Osteoblast (primary cell): ENCODE measurements around the gene ADAP1. TPM values are rescaled to one million over a fixed set of nuclear protein-coding genes. Genes with fewer than 3 reads are reported as not detected.

Experiments
- DNase-seq: peaks from one replicate; pipeline ENCODE4 v3.0.0; 2011; ENCODE audit warnings: low spot score, mixed read lengths; ENCODE audit not compliant: insufficient read length; ENCODE audit errors: missing footprints
- H2AFZ ChIP-seq: 2 replicates; pipeline ENCODE4 v1.6.0; 2011; ENCODE audit warnings: mild to moderate bottlenecking, low read length
- H3K27ac ChIP-seq: 2 replicates; pipeline ENCODE4 v1.5.1; 2011; ENCODE audit warnings: mild to moderate bottlenecking, low read depth, low read length, moderate library complexity
- H3K27me3 ChIP-seq: 2 replicates; pipeline ENCODE4 v1.6.0; 2012; ENCODE audit warnings: mild to moderate bottlenecking, control low read depth, inconsistent platforms, low read length, moderate library complexity; ENCODE audit not compliant: insufficient read depth
- H3K36me3 ChIP-seq: 2 replicates; pipeline ENCODE4 v1.5.1; 2011; ENCODE audit warnings: mild to moderate bottlenecking, low read length, control low read depth, moderate library complexity; ENCODE audit not compliant: insufficient read depth
- H3K4me1 ChIP-seq: 2 replicates; pipeline ENCODE4 v1.5.1; 2011; ENCODE audit warnings: mild to moderate bottlenecking, low read length, control low read depth, moderate library complexity; ENCODE audit not compliant: insufficient read depth
- H3K4me2 ChIP-seq: 2 replicates; pipeline ENCODE4 v1.6.0; 2011; ENCODE audit warnings: mild to moderate bottlenecking, low read length; ENCODE audit not compliant: insufficient read depth
- H3K4me3 ChIP-seq: fragments of 200-600 bp; sonication (generic); 3 replicates; pipeline ENCODE4 v1.5.1; 2012; ENCODE audit warnings: mild to moderate bottlenecking, low read length, inconsistent platforms; ENCODE audit not compliant: insufficient read depth
- H3K79me2 ChIP-seq: 2 replicates; pipeline ENCODE4 v1.6.0; 2012; ENCODE audit warnings: mild to moderate bottlenecking, low read length, control low read depth, inconsistent platforms; ENCODE audit not compliant: insufficient read depth
- H3K9me3 ChIP-seq: 2 replicates; pipeline ENCODE4 v1.5.1; 2011; ENCODE audit warnings: low read depth, low read length, control low read depth
- H4K20me1 ChIP-seq: 2 replicates; pipeline ENCODE4 v1.6.0; 2012; ENCODE audit warnings: mild to moderate bottlenecking, low read length, control low read depth; ENCODE audit not compliant: insufficient read depth
- CTCF ChIP-seq: IDR thresholded peaks from 2 replicates; pipeline ENCODE4 v1.5.1; 2011; ENCODE audit warnings: mild to moderate bottlenecking, low read depth, low read length, moderate library complexity; ENCODE audit errors: extremely low read depth
- total RNA-seq: library from RNA; depleted of rRNA; stranded (reverse); fragments of >200 nt; gene quantifications from 2 replicates; pipeline ENCODE4 v1.2.3, GENCODE V29; 2012

ADAP1 gene
- total RNA-seq, 1 donor, result 2.2 TPM

- TF ChIP-seq CTCF, result no peak
These were observed 32.7 kb downstream of the ADAP1 start for GRCh38 chr7:921581-922333.

GRCh38 chr7:921071-921461, 33.4 kb downstream of the ADAP1 start:
- TF ChIP-seq CTCF, result no peak

More at GRCh38 chr7:921581-922333, 32.7 kb downstream of the ADAP1 start:
- Histone ChIP-seq H3K79me2 (no peaks in the 10 kb centered on the region), H3K4me2 (no peak overlapping the region), H4K20me1 (no peaks in the 10 kb centered on the region), H3K4me3 (no peak overlapping the region), H3K36me3 (no peaks in the 10 kb centered on the region), H2AFZ (no peak overlapping the region), H3K27ac (no peak overlapping the region), H3K4me1 (peaks cover 4% of the 10 kb centered on the region), H3K27me3 (no peaks in the 10 kb centered on the region), H3K9me3 (no peaks in the 10 kb centered on the region)
- no peak for DNase-seq

GRCh38 chr7:920351-921070, 34.0 kb downstream of the ADAP1 start:
- no peak for DNase-seq
- Histone ChIP-seq H2AFZ (no peak overlapping the region), H3K79me2 (no peaks in the 10 kb centered on the region), H3K27me3 (peaks cover 5% of the 10 kb centered on the region), H3K36me3 (no peaks in the 10 kb centered on the region), H3K4me3 (no peak overlapping the region), H3K4me2 (no peak overlapping the region), H4K20me1 (no peaks in the 10 kb centered on the region), H3K9me3 (no peaks in the 10 kb centered on the region), H3K27ac (no peak overlapping the region), H3K4me1 (peaks cover 4% of the 10 kb centered on the region)
- TF ChIP-seq CTCF, result no peak

More at GRCh38 chr7:921071-921461, 33.4 kb downstream of the ADAP1 start:
- Histone ChIP-seq H3K79me2 (no peaks in the 10 kb centered on the region), H4K20me1 (no peaks in the 10 kb centered on the region), H3K36me3 (no peaks in the 10 kb centered on the region), H3K4me1 (peaks cover 4% of the 10 kb centered on the region), H3K27ac (no peak overlapping the region), H3K4me3 (no peak overlapping the region), H3K27me3 (peaks cover 5% of the 10 kb centered on the region), H3K9me3 (no peaks in the 10 kb centered on the region), H2AFZ (no peak overlapping the region), H3K4me2 (no peak overlapping the region)
- DNase-seq, result no peak

GRCh38 chr7:919924-920341, 34.5 kb downstream of the ADAP1 start:
- no peak for TF ChIP-seq CTCF
- no peak for DNase-seq
- no peak overlapping the region for H2AFZ ChIP-seq

More at GRCh38 chr7:919924-920341, 34.5 kb downstream of the ADAP1 start:
- H3K79me2 ChIP-seq, result no peaks in the 10 kb centered on the region
- no peaks in the 10 kb centered on the region for H4K20me1 ChIP-seq
- no peaks in the 10 kb centered on the region for H3K9me3 ChIP-seq
- no peak overlapping the region for H3K27ac ChIP-seq
- no peak overlapping the region for H3K4me2 ChIP-seq
- no peak overlapping the region for H3K4me3 ChIP-seq
- H3K4me1 ChIP-seq, result peaks cover 2% of the 10 kb centered on the region
- H3K36me3 ChIP-seq, result no peaks in the 10 kb centered on the region
- H3K27me3 ChIP-seq, result peaks cover 5% of the 10 kb centered on the region
